GM18502 (cell line): Measurements from ENCODE around the gene ST6GALNAC6.

Experiments
- ATAC-seq: cut with Tn5 transposase; IDR thresholded peaks from one replicate; pipeline ENCODE4 v1.9.1; 2021; ENCODE audit warnings: mild to moderate bottlenecking; ENCODE audit not compliant: unreplicated experiment, poor library complexity

ST6GALNAC6 gene, protein sequence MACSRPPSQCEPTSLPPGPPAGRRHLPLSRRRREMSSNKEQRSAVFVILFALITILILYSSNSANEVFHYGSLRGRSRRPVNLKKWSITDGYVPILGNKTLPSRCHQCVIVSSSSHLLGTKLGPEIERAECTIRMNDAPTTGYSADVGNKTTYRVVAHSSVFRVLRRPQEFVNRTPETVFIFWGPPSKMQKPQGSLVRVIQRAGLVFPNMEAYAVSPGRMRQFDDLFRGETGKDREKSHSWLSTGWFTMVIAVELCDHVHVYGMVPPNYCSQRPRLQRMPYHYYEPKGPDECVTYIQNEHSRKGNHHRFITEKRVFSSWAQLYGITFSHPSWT

GRCh38 chr9:127899128-127899943 lies at the start of gene ST6GALNAC6:
ST6GALNAC6 (minus strand) TSS chr9:127899603; CDS start chr9:127897981, 1,622 bp downstream.
- peak; percentile 69 for ATAC-seq

DNA sequence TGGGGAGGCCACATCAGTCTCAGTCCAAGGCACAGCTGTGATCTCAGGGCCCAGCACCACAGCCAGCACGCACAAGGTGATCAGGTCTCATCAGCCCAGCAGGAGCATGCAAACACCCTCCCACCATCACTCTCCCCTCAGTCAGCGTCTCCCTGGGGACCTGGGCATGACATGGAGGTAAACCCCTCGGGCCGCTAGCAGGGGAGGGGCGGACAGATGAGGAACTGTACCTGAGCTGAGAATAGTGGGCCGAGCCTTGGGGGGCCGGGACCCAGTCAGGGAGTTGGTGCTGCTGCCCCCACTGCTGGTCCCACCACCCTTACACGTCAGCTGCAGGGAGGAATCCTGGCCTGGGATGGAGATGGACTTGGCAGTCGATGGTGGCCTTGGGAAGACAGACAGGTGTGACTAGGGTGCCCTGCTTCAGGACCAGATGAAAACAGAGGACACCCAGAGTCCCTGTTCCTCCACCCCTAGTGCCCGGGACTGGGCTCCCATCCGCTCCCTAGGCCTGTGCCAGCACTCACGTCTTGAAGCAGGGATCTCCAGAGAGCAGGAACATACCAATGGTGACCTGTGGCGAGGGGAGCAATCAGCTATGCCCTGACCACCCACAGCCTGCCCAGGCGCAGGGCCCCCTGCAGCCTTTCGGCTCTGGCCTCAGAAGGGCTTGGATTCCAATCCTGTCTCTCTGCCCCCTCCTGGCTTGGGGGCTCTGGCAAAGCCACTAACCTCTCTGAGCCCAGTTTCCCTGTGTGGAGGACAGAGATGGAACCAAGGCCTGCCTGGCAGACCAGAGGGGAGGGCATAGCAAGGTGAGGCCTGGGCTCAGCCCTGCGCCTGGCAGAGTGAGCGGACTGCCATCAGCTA lies 48.7 kb upstream of the ST6GALNAC6 start:
- no peak for ATAC-seq

DNA sequence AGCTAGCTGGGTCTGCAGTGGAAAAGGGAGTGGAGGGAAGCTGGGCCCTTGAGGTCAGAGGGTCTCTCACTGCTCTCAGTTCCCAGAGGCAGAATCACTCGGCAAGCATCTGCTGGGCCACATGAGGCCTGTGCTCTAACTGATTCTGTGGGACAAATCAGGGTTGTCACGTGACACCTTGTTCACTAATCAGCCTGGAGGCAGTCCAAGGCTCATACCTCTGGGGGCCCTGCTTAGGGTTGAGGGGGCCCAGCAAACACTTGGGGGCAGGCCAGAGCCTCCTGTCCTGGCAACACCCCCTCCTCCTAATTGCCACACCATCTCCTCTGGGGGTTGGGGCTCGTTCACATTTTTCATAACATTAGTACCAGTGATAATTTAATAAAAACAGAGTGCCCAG lies 47.3 kb upstream of the ST6GALNAC6 start:
- ATAC-seq, result no peak

- ATAC-seq, result no peak
Measured at GRCh38 chr9:127945942-127946341, 46.5 kb upstream of the ST6GALNAC6 start.

- ATAC-seq, result no peak
Measured at GRCh38 chr9:127945338-127945737, 45.9 kb upstream of the ST6GALNAC6 start.

DNA sequence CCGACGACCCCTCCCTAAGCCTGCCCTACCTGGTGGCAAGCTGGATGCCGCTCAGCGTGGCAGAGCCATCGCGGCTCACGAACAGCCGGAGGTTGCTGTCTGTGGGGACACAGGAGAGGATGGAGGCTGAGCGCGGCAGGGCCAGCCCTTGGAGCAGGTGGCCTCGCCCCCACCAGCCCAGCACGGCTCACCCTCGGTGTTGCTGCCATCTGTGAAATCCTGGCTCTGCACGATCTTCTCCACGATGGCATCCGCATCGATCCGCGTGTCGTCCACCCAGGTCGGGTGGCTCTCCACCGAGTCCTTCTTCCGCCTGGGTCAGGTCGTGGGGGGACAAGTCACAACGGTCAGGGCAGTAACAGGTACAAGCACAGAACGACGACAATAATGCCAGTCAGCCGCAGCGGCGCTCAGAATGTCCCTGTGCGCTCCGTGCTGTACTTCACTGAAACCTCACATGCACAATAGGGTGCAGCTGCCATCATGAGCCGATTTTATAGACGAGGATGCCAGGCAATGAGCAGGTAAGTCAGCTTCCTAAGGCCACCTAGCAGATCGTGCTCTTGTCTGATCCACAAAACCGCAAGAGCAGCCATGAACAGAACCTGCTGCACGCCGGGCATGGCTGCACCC lies 45.3 kb upstream of the ST6GALNAC6 start:
- ATAC-seq, result no peak

DNA sequence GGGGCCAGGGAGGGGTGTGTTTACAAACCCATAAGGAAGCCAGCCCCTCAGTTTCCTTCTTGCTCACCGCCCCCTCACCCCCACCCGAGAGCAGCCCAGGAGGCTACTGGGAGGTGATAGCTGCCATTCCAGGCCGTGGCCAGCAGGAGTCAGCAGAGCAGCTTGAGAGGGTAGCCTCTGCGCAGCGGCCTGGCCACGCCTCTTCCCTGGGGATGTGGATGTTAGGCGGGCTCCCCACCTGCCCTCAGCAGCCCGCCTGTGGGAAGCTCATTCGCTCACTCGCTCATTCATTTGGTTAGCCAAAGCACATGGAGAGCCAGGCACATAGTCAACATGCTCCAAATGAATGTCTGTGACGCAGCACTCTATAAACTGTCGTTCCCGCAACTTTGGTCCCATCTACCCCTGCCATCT lies 44.3 kb upstream of the ST6GALNAC6 start:
- ATAC-seq, result peak; percentile 55

DNA sequence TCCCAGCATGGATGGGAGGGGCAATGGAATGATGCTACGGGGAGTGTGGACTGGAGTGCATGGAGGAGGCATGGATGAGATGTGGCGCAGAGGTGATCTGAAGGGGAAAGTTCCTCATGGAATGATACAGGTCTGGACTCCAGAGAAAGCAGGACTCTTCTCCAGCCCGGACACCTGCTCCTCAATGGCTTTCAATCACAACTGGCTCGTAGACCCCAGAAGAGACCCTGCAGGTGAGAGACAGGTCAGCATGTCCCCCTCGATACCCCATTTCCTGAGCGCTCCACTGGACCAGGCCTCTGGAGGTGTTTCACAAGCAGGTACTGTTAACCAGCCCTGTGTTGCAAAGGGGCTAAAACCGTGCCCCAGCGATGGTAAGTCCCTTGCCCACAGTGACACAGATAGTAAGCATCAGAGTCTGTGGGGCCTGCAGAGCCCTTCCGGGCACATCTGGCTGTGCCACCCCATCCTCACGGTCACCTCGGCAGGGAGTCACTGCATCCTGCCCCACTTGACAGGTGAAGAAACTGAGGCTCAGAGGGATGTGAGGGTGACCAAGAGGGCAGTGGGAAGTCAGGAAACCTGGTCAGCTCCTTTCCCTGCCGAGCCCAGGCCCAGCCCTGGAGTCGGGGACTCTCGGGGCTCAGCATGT lies 43.7 kb upstream of the ST6GALNAC6 start:
- ATAC-seq, result no peak

- ATAC-seq, result no peak
Measured at GRCh38 chr9:127942216-127943010, 43.0 kb upstream of the ST6GALNAC6 start.

DNA sequence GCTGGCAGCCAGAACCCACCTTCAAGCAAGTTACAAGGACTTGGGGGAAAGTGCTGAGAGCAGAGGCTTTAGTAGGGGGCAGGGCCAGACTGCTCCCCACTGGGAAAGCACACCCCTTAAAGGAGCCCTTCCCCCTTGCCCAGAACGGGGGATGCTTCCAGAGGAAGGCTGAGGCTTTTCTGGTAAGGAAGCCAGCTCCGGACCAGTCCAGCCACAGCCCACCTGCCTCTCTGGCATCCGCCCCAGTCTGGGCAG lies 42.5 kb upstream of the ST6GALNAC6 start:
- ATAC-seq, result no peak

- ATAC-seq, result no peak
Measured at GRCh38 chr9:127941062-127941960, 41.9 kb upstream of the ST6GALNAC6 start.

DNA sequence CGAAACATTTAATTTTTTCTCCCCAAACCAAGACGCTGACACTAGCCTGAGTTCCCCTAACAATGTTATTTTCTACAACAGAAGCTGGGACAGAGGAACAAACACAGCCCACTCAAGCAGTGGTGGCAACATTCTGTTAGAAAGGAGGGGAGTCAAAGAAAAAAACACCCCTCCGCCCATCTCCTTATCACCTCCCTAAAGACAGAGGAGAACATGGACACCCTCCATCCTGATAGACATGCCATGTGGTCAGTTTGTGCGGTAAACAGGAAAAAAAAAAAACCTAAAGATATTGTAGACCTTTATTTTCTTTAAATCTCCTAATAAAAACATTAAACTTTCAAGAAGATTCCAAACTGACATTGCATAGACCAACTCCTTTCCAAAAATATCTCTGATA lies 41.2 kb upstream of the ST6GALNAC6 start:
- no peak for ATAC-seq

GRCh38 chr9:127938298-127938690 lies 38.9 kb upstream of the ST6GALNAC6 start:
- ATAC-seq, result no peak

- peak; percentile 87 for ATAC-seq
Measured at GRCh38 chr9:127937388-127938297, 38.2 kb upstream of the ST6GALNAC6 start, which contains the start of gene DPM2. DPM2 (minus strand) TSS chr9:127937854; CDS start chr9:127937820, 34 bp downstream.

GRCh38 chr9:127937056-127937387 lies 37.6 kb upstream of the ST6GALNAC6 start:
- ATAC-seq, result no peak

DNA sequence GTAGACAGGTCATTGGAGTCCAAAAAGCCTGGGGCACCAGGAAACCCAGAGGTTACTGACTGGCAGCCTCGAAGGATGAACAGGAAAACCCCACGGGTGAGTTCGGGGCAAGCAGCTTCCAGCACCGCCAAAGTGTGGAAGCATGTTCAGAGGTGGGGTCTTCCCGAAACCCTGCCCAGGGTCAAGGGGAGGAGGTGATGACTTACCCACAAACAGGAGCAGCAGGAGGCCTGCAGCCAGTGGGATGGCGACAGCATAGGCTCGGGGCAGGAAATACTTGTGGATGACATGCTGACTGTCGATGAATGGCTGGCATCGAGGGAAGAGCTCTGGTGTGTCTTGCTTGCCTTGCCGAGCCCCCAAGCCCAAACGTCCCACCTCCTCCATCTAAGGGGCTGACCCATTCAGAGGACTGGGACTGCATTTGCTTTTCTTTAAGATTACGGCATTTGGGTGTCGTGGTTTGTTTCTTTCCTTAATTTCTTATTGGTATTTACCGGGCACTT lies 37.0 kb upstream of the ST6GALNAC6 start:
- ATAC-seq, result no peak

- no peak for ATAC-seq
Measured at GRCh38 chr9:127935765-127936221, 36.4 kb upstream of the ST6GALNAC6 start.
